WTC11 (cell line): Measurements from ENCODE around the gene SLC9C1. TPM values are rescaled to one million over a fixed set of nuclear protein-coding genes. Genes with fewer than 3 reads are reported as not detected.
A peak's percentile ranks its signal among the peaks of the same experiment; 100 is the strongest.

Experiments used
- ATAC-seq: fragments of 200-7000 bp; cut with Tn5 transposase; 2 replicates; pipeline ENCODE4 v1.10.0; 2021; ENCODE audit warnings: mild to moderate bottlenecking, moderate library complexity
- CTCF ChIA-PET: fragments of 300-600 bp; sonication (Branson Sonifier 250); formaldehyde crosslinking; loops from one replicate; lab custom pipeline; 2021; ENCODE audit warnings: antibody characterized with exemption; lab: Charles Lee
- POLR2A ChIA-PET: fragments of 350-600 bp; sonication (Branson Sonifier 250); formaldehyde crosslinking; loops from one replicate; lab custom pipeline; 2021; ENCODE audit warnings: antibody characterized with exemption; lab: Charles Lee
- DNase-seq: peaks from one replicate; pipeline ENCODE4 v3.0.0; 2021; ENCODE audit warnings: low spot score
- H3K27ac Mint-ChIP-seq: 2 replicates; pipeline ENCODE4 v1.8.0; 2021; ENCODE audit warnings: mixed read lengths
- H3K27me3 Mint-ChIP-seq: 2 replicates; pipeline ENCODE4 v1.8.0; 2021; ENCODE audit warnings: low read depth, mild to moderate bottlenecking, moderate library complexity, mixed read lengths
- H3K36me3 Mint-ChIP-seq: 2 replicates; pipeline ENCODE4 v1.8.0; 2021; ENCODE audit warnings: mixed read lengths
- H3K4me1 Mint-ChIP-seq: 2 replicates; pipeline ENCODE4 v1.8.0; 2022; ENCODE audit warnings: mixed read lengths
- H3K4me3 Mint-ChIP-seq: 2 replicates; pipeline ENCODE4 v1.8.0; 2021; ENCODE audit warnings: mild to moderate bottlenecking, moderate library complexity, mixed read lengths
- H3K9me3 Mint-ChIP-seq: 2 replicates; pipeline ENCODE4 v1.8.0; 2021; ENCODE audit warnings: mixed read lengths
- CBFB ChIP-seq: sonication (generic); formaldehyde crosslinking; IDR thresholded peaks from 2 replicates; pipeline ENCODE4 v1.8.1; 2022; ENCODE audit warnings: mild to moderate bottlenecking, low read depth, missing genetic modification reagents
- CDX4 ChIP-seq: fragments of 250-450 bp; sonication (Bioruptor Pico); IDR thresholded peaks from 2 replicates; pipeline ENCODE4 v1.9.0; 2021; ENCODE audit warnings: moderate library complexity, mild to moderate bottlenecking, inconsistent platforms, borderline replicate concordance
- CREB1 ChIP-seq: sonication (generic); formaldehyde crosslinking; IDR thresholded peaks from 2 replicates; pipeline ENCODE4 v1.8.0; 2023; ENCODE audit warnings: mild to moderate bottlenecking, missing genetic modification reagents
- CREM ChIP-seq: sonication (generic); formaldehyde crosslinking; IDR thresholded peaks from 2 replicates; pipeline ENCODE4 v1.8.1; 2022; ENCODE audit warnings: mild to moderate bottlenecking, missing genetic modification reagents, moderate library complexity
- EMX1 ChIP-seq: fragments of 250-450 bp; sonication (Bioruptor Pico); IDR thresholded peaks from 2 replicates; pipeline ENCODE4 v1.8.0; 2021; ENCODE audit warnings: mild to moderate bottlenecking
- ETV6 ChIP-seq: sonication (generic); formaldehyde crosslinking; IDR thresholded peaks from 2 replicates; pipeline ENCODE4 v1.8.1; 2022; ENCODE audit warnings: mild to moderate bottlenecking, missing genetic modification reagents
- FOXJ3 ChIP-seq: sonication (generic); formaldehyde crosslinking; IDR thresholded peaks from 2 replicates; pipeline ENCODE4 v1.9.0; 2021; ENCODE audit warnings: missing genetic modification reagents, mild to moderate bottlenecking, borderline replicate concordance
- FOXP1 ChIP-seq: sonication (generic); formaldehyde crosslinking; IDR thresholded peaks from 2 replicates; pipeline ENCODE4 v1.8.0; 2022; ENCODE audit warnings: missing genetic modification reagents, mild to moderate bottlenecking, moderate library complexity, borderline replicate concordance
- GABPB1 ChIP-seq: sonication (generic); formaldehyde crosslinking; IDR thresholded peaks from 2 replicates; pipeline ENCODE4 v1.8.1; 2023; ENCODE audit warnings: mild to moderate bottlenecking, missing genetic modification reagents
- GTF2I ChIP-seq: fragments of 250-450 bp; sonication (Bioruptor Pico); conservative IDR thresholded peaks from 2 replicates; pipeline ENCODE4 v1.4.0; 2021; ENCODE audit warnings: mild to moderate bottlenecking
- HMGXB4 ChIP-seq: sonication (generic); formaldehyde crosslinking; IDR thresholded peaks from 2 replicates; pipeline ENCODE4 v1.8.1; 2023; ENCODE audit warnings: mild to moderate bottlenecking, moderate library complexity, missing genetic modification reagents
- JAZF1 ChIP-seq: fragments of 250-450 bp; sonication (Bioruptor Pico); IDR thresholded peaks from 2 replicates; pipeline ENCODE4 v1.9.0; 2021; ENCODE audit warnings: moderate library complexity, mild to moderate bottlenecking, inconsistent platforms
- NFE2L1 ChIP-seq: sonication (generic); formaldehyde crosslinking; IDR thresholded peaks from 2 replicates; pipeline ENCODE4 v1.8.1; 2023; ENCODE audit warnings: missing genetic modification reagents
- PREB ChIP-seq: sonication (generic); formaldehyde crosslinking; IDR thresholded peaks from 2 replicates; pipeline ENCODE4 v1.8.1; 2022; ENCODE audit warnings: mild to moderate bottlenecking, missing genetic modification reagents, moderate library complexity, borderline replicate concordance
- PRRX2 ChIP-seq: fragments of 250-450 bp; sonication (Bioruptor Pico); IDR thresholded peaks from 2 replicates; pipeline ENCODE4 v1.8.0; 2021; ENCODE audit warnings: mild to moderate bottlenecking
- SMAD3 ChIP-seq: sonication (generic); formaldehyde crosslinking; IDR thresholded peaks from 2 replicates; pipeline ENCODE4 v1.8.0; 2022; ENCODE audit warnings: missing genetic modification reagents, mild to moderate bottlenecking, borderline replicate concordance
- SMAD4 ChIP-seq: sonication (generic); formaldehyde crosslinking; IDR thresholded peaks from 2 replicates; pipeline ENCODE4 v1.8.0; 2022; ENCODE audit warnings: mild to moderate bottlenecking, missing genetic modification reagents
- SP1 ChIP-seq: sonication (generic); formaldehyde crosslinking; conservative IDR thresholded peaks from 2 replicates; pipeline ENCODE4 v1.8.1; 2022; ENCODE audit warnings: missing genetic modification reagents
- ZNF138 ChIP-seq: sonication (generic); formaldehyde crosslinking; conservative IDR thresholded peaks from 2 replicates; pipeline ENCODE4 v1.8.1; 2022; ENCODE audit warnings: mild to moderate bottlenecking, moderate library complexity, missing genetic modification reagents
- ZNF396 ChIP-seq: fragments of 250-450 bp; sonication (Bioruptor Pico); IDR thresholded peaks from 2 replicates; pipeline ENCODE4 v1.8.0; 2021; ENCODE audit warnings: mild to moderate bottlenecking, moderate library complexity, borderline replicate concordance
- ZNF423 ChIP-seq: fragments of 250-450 bp; sonication (Bioruptor Pico); IDR thresholded peaks from 2 replicates; pipeline ENCODE4 v2.1.2; 2022; ENCODE audit warnings: mild to moderate bottlenecking, moderate library complexity
- ZNF532 ChIP-seq: fragments of 250-450 bp; sonication (Bioruptor Pico); IDR thresholded peaks from 2 replicates; pipeline ENCODE4 v1.9.0; 2021; ENCODE audit warnings: mild to moderate bottlenecking, borderline replicate concordance
- total RNA-seq: library from RNA; stranded (reverse); gene quantifications from 3 replicates; pipeline ENCODE4 v1.2.3, GENCODE V29; 2021
- TF ChIP-seq, protein P1 (sequence below): fragments of 200-600 bp; IDR thresholded peaks from 2 replicates; pipeline ENCODE4 v1.8.0; 2022; ENCODE audit warnings: antibody characterized with exemption

SLC9C1 gene
- total RNA-seq, 1 experiment from 2014 or later, result 3.5 TPM

DNA sequence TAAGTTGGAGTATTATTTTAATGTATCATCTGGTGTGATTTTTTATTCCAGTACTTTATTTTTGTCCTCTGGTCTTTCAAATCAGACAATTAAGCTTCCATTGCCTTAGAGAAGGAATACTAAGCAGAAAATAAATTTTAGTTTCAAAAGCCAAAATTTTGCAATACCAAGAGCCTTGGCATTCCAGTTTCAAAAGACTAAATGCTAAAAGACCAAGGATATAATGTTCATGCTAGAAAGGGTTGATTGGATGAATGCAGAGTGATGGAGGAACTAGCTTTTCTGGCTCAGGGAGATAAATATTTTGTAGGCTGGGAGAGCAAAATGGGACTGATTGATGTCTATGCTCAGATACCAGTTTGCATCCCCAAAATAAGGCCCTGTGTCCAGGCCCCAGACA is 45.1 kb upstream of the SLC9C1 start:
- Mint-ChIP-seq H3K4me3 (no peak overlapping the region; the same call in 1 of the 2 replicates), H3K4me1 (peaks cover 70% of the 10 kb centered on the region), H3K27ac (peak overlapping the region; percentile 79; the same call in 1 of the 2 replicates), H3K36me3 (peaks cover 50% of the 10 kb centered on the region), H3K27me3 (no peaks in the 10 kb centered on the region), H3K9me3 (peaks cover 6% of the 10 kb centered on the region)
- ATAC-seq (no peak), DNase-seq (no peak)
- no peak for TF ChIP-seq FOXJ3 (CRISPR knock-in tag)
- no peak for TF ChIP-seq ETV6 (CRISPR knock-in tag)
- TF ChIP-seq GTF2I, result no peak
- TF ChIP-seq, protein P1, sequence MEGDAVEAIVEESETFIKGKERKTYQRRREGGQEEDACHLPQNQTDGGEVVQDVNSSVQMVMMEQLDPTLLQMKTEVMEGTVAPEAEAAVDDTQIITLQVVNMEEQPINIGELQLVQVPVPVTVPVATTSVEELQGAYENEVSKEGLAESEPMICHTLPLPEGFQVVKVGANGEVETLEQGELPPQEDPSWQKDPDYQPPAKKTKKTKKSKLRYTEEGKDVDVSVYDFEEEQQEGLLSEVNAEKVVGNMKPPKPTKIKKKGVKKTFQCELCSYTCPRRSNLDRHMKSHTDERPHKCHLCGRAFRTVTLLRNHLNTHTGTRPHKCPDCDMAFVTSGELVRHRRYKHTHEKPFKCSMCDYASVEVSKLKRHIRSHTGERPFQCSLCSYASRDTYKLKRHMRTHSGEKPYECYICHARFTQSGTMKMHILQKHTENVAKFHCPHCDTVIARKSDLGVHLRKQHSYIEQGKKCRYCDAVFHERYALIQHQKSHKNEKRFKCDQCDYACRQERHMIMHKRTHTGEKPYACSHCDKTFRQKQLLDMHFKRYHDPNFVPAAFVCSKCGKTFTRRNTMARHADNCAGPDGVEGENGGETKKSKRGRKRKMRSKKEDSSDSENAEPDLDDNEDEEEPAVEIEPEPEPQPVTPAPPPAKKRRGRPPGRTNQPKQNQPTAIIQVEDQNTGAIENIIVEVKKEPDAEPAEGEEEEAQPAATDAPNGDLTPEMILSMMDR, result no peak
- no peak for TF ChIP-seq CREB1 (CRISPR knock-in tag)
- CTCF ChIA-PET, result interaction anchor here (1.3 kb wide), 1 partner anchor 228 kb away, joined by 3 read pairs; no protein-coding TSS in a partner anchor
- POLR2A ChIA-PET, result no interaction called here

GRCh38 chr3:112338727-112339056 is 44.7 kb upstream of the SLC9C1 start:
- no peak overlapping the region for H3K27ac Mint-ChIP-seq
- H3K4me1 Mint-ChIP-seq, result peaks cover 68% of the 10 kb centered on the region
- no peaks in the 10 kb centered on the region for H3K27me3 Mint-ChIP-seq
- H3K36me3 Mint-ChIP-seq, result peaks cover 45% of the 10 kb centered on the region
- TF ChIP-seq PREB (CRISPR knock-in tag) (no peak), HMGXB4 (CRISPR knock-in tag) (no peak), ZNF423 (no peak), CBFB (CRISPR knock-in tag) (no peak), ETV6 (CRISPR knock-in tag) (no peak)
- TF ChIP-seq, all 79 proteins: peak for 0
- ATAC-seq, result no peak
- peak overlapping the region; percentile 22; the same call in 1 of the 2 replicates for H3K4me3 Mint-ChIP-seq
- H3K9me3 Mint-ChIP-seq, result peaks cover 4% of the 10 kb centered on the region
- DNase-seq, result no peak
- ChIA-PET CTCF (interaction anchor here (1.0 to 1.3 kb wide), 2 partner anchors 45 to 227 kb away, joined by 3 to 7 read pairs; partner anchors contain the start of gene SLC9C1), POLR2A (interaction anchor here (0.7 kb wide), 1 partner anchor 18 kb away, joined by 4 read pairs; no protein-coding TSS in a partner anchor)

DNA sequence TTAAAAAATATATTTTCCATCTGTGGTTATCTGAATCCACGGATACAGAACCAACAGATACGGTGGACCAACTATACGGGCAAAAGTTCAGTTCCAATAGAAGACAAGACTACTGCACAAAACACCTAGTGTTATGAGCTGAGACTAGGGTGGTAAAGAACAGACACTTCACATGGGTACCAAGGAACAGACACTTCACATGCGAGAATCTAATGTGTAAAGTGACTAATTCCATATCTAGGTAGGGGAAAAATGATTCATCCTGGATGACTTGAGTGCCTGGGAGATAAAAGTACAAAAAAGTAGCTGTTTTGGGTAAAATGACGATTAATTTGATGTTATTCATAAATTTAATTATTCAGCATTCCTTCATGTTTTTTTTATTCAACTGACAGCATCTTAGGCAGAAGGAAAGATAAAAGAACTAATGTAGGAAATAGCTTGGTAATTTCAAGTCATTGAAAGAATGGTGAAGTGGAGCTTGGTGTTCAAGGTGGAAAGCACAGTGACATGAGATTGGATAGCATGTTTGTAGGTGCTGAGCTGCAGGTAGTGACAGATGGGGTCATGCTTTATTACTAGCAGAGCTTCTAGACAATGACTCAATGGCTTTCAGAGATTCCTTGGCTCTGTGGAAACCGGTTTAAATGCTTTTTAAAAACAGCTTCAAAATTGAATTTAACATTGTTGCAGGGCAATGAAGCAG is 44.2 kb upstream of the SLC9C1 start:
- ChIA-PET POLR2A (interaction anchor here (0.7 kb wide), 1 partner anchor 19 kb away, joined by 4 read pairs; no protein-coding TSS in a partner anchor), CTCF (interaction anchor here (1.0 to 1.3 kb wide), 2 partner anchors 44 to 227 kb away, joined by 3 to 7 read pairs; partner anchors contain the start of gene SLC9C1)
- ATAC-seq (no peak), DNase-seq (no peak)
- Mint-ChIP-seq H3K4me1 (peaks cover 67% of the 10 kb centered on the region), H3K36me3 (peaks cover 41% of the 10 kb centered on the region), H3K4me3 (peak overlapping the region; percentile 22), H3K27ac (no peak overlapping the region), H3K9me3 (peaks cover 3% of the 10 kb centered on the region), H3K27me3 (no peaks in the 10 kb centered on the region)
- TF ChIP-seq NFE2L1 (CRISPR knock-in tag) (no peak), ZNF532 (CRISPR knock-in tag) (no peak), CDX4 (CRISPR knock-in tag) (no peak), ZNF396 (CRISPR knock-in tag) (no peak), GABPB1 (CRISPR knock-in tag) (no peak), JAZF1 (no peak), ZNF138 (CRISPR knock-in tag) (no peak), SMAD3 (CRISPR knock-in tag) (no peak), FOXP1 (CRISPR knock-in tag) (no peak), CREM (CRISPR knock-in tag) (no peak), SP1 (CRISPR knock-in tag) (no peak), EMX1 (CRISPR knock-in tag) (no peak), SMAD4 (CRISPR knock-in tag) (no peak), PRRX2 (no peak)
